PFSK-1 (cell line): ENCODE measurements around the gene SDC1.

Experiments
- FOXP2 ChIP-seq: optimal IDR thresholded peaks from 2 replicates; pipeline ENCODE3; 2011; ENCODE audit warnings: borderline replicate concordance, control low read depth, inconsistent platforms; ENCODE audit not compliant: insufficient read depth; ENCODE audit errors: extremely low read length, extremely low read depth
- POLR2AphosphoS5 ChIP-seq: IDR thresholded peaks from 2 replicates; pipeline ENCODE4 v1.6.1; 2012; ENCODE audit warnings: low read depth, mild to moderate bottlenecking, control low read depth, low read length, moderate library complexity
- REST ChIP-seq, 2 experiments: IDR thresholded peaks; 2 replicates each; pipeline versions ENCODE4 v1.6.1 to v1.8.0; 2011 to 2012; ENCODE audit warnings: low read depth in 2 of 2, low read length in 2 of 2, control low read depth in 1 of 2, inconsistent platforms in 1 of 2, mild to moderate bottlenecking in 1 of 2, moderate library complexity in 1 of 2; ENCODE audit not compliant: insufficient read depth in 1 of 2
- SIN3A ChIP-seq: IDR thresholded peaks from 2 replicates; pipeline ENCODE4 v1.6.1; 2012; ENCODE audit warnings: mild to moderate bottlenecking, low read length, moderate library complexity, borderline replicate concordance; ENCODE audit not compliant: insufficient read depth
- TAF1 ChIP-seq: IDR thresholded peaks from 2 replicates; pipeline ENCODE4 v1.6.1; 2012; ENCODE audit warnings: low read length, control low read depth, borderline replicate concordance; ENCODE audit not compliant: insufficient read depth

The SDC1 gene

GRCh38 chr2:20198796-20199632, 25.9 kb downstream of the SDC1 start:
- TF ChIP-seq FOXP2 (no peak), REST (IDR thresholded peaks at IDR 0.05; ENCODE audit: insufficient read depth in 1 of 2, low read depth in 2 of 2, low read length in 2 of 2) (no peak), TAF1 (no peak), SIN3A (no peak), POLR2AphosphoS5 (no peak)

GRCh38 chr2:20198001-20198400, 26.9 kb downstream of the SDC1 start:
- TF ChIP-seq TAF1: no peak
- TF ChIP-seq REST (IDR thresholded peaks at IDR 0.05; ENCODE audit: insufficient read depth in 1 of 2, low read depth in 2 of 2, low read length in 2 of 2): no peak
- TF ChIP-seq SIN3A: no peak
- TF ChIP-seq POLR2AphosphoS5: no peak
- no peak for TF ChIP-seq FOXP2

- TF ChIP-seq TAF1 (no peak), REST (IDR thresholded peaks at IDR 0.05; ENCODE audit: insufficient read depth in 1 of 2, low read depth in 2 of 2, low read length in 2 of 2) (no peak), POLR2AphosphoS5 (no peak), SIN3A (no peak), FOXP2 (no peak)
These were observed 27.7 kb downstream of the SDC1 start for GRCh38 chr2:20197192-20197591.

- no peak for TF ChIP-seq POLR2AphosphoS5
- TF ChIP-seq REST (IDR thresholded peaks at IDR 0.05; ENCODE audit: insufficient read depth in 1 of 2, low read depth in 2 of 2, low read length in 2 of 2): no peak
- no peak for TF ChIP-seq SIN3A
- no peak for TF ChIP-seq TAF1
- TF ChIP-seq FOXP2: no peak
These were observed 28.2 kb downstream of the SDC1 start for GRCh38 chr2:20196657-20197161.

GRCh38 chr2:20196053-20196656, 28.8 kb downstream of the SDC1 start:
- no peak for TF ChIP-seq FOXP2
- TF ChIP-seq POLR2AphosphoS5: no peak
- TF ChIP-seq SIN3A: no peak
